ENCODE measurements around the gene ASPRV1.

DNA sequence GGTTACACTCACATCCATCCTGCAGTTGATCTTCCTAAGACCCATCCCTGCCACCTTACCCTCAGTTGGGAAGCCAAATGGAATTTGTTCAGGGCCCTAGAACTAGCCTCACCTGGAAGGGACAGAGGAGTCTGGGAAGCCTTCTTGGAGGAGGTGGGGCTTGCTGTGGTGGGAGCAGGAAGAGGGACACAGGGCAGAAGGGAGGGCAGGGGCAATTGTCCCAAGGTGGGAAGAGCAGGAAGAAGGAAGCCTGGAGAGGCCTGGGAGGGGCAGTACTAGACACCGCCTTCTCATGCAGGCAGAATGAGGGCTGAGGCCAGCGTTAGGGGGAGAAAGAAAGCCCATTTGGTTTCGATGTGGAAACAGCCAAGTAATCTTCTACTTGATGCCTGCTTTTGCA lies 34.1 kb upstream of the ASPRV1 start:
- TF ChIP-seq POLR2A (IDR thresholded peaks at IDR 0.05; ENCODE audit: low read length) (no peak), GATA1 (IDR thresholded peaks at IDR 0.05; ENCODE audit: low read depth, low read length) (no peak)

Measured in erythroblast (primary cell).